GM12891 (cell line): ENCODE data around the gene CD19.

Experiments used
- POLR2A ChIP-seq: IDR thresholded peaks from 2 replicates; pipeline ENCODE4 v1.6.1; 2011; ENCODE audit warnings: low read depth, low read length, control low read depth
- POLR2AphosphoS5 ChIP-seq: IDR thresholded peaks from 2 replicates; pipeline ENCODE4 v1.6.1; 2011; ENCODE audit warnings: low read depth, low read length, control low read depth

GRCh38 chr16:28982418-28982817, 50.6 kb downstream of the CD19 start:
- TF ChIP-seq POLR2AphosphoS5 (no peak), POLR2A (no peak)
